DOHH2 (cell line): Measurements from ENCODE around the gene MRTFA.

Source experiments
- CTCF ChIP-seq: fragments of 200-600 bp; sonication (generic); IDR thresholded peaks from one replicate; pipeline ENCODE4 v1.5.1; 2014; ENCODE audit warnings: antibody characterized with exemption, mild to moderate bottlenecking, low read depth, low read length; ENCODE audit not compliant: poor library complexity, severe bottlenecking
- EZH2phosphoT487 ChIP-seq: fragments of 200-600 bp; sonication (generic); IDR thresholded peaks from 2 replicates; pipeline ENCODE4 v1.6.1; 2017; ENCODE audit warnings: borderline replicate concordance, mild to moderate bottlenecking, antibody characterized with exemption, low read length, moderate library complexity, mixed read lengths

GRCh38 chr22:40485813-40486667 is 150.5 kb downstream of the MRTFA start:
- no peak for TF ChIP-seq CTCF
- TF ChIP-seq EZH2phosphoT487: no peak
